Thyroid gland (tissue), 4 donors: ENCODE measurements around the gene PTPN13.

Source experiments
- CTCF ChIP-seq, 6 experiments: fragments of 200-600 bp in 3 of 6; fragments of 450-650 bp in 3 of 6; sonication (generic) in 3 of 6; IDR thresholded peaks; one replicate each; pipeline ENCODE4 v1.5.1; 2016 to 2019; ENCODE audit warnings: antibody characterized with exemption in 6 of 6, mild to moderate bottlenecking in 2 of 6, inconsistent platforms in 1 of 6, moderate library complexity in 1 of 6
- POLR2A ChIP-seq, 2 donors: fragments of 450-650 bp; IDR thresholded peaks; one replicate each; pipeline ENCODE4 v1.6.1; 2017; ENCODE audit warnings: antibody characterized with exemption in 2 of 2, mild to moderate bottlenecking in 2 of 2, moderate library complexity in 1 of 2

- no peak for TF ChIP-seq CTCF (IDR thresholded peaks at IDR 0.05)
- TF ChIP-seq POLR2A (IDR thresholded peaks at IDR 0.05) = no peak
Observed at GRCh38 chr4:86564795-86565194, 29.3 kb upstream of the PTPN13 start.
